HepG2 (cell line): Measurements from ENCODE around the gene NTN5. TPM values are rescaled to one million over a fixed set of nuclear protein-coding genes. Genes with fewer than 3 reads are reported as not detected.

Source experiments
- ATAC-seq: fragments of 200-7000 bp; cut with Tn5 transposase; 3 replicates; pipeline ENCODE4 v1.9.1; 2020; ENCODE audit warnings: mild to moderate bottlenecking, moderate library complexity
- BruUV-seq: library from RNA; stranded (reverse); fragments of 400-500 nt; replicated peaks from 2 replicates; lab custom pipeline; 2021; lab: Mats Ljungman, UMichigan
- CTCF ChIA-PET: fragments of 300-600 bp; formaldehyde crosslinking; extraction: SDS; loops from one replicate; lab custom pipeline; 2021; ENCODE audit warnings: low total read pairs, inconsistent platforms, low intra/inter-chr PET ratio; lab: Yijun Ruan, JAX
- POLR2A ChIA-PET: fragments of 350-600 bp; sonication (Branson Sonifier 250); formaldehyde crosslinking; loops from one replicate; lab custom pipeline; 2020; ENCODE audit warnings: antibody characterized with exemption, inconsistent platforms; lab: Yijun Ruan, JAX
- DNase-seq: peaks from one replicate; pipeline ENCODE4 v3.0.0-alpha.2; 2015; ENCODE audit warnings: low spot score
- FAIRE-seq: peaks from 3 replicates; lab custom pipeline; 2011; peaks lifted over from hg19 to GRCh38; lab: Jason Lieb, UNC
- H2AFZ ChIP-seq: one replicate; pipeline ENCODE4 v1.6.1; 2011; ENCODE audit warnings: low read length, inconsistent platforms
- H3K27ac ChIP-seq: fragments of 300-600 bp; 3 replicates; pipeline ENCODE4 v1.8.0; 2011; ENCODE audit warnings: mixed run types, mild to moderate bottlenecking, mixed read lengths, low read length, inconsistent platforms; ENCODE audit not compliant: insufficient read depth; ENCODE audit errors: extremely low read length
- H3K27me3 ChIP-seq, 2 experiments: fragments of 200-600 bp in 1 of 2; 2 replicates in 1 of 2; 3 replicates in 1 of 2; pipeline versions ENCODE4 v1.6.0 to v1.8.0; 2011; ENCODE audit warnings: low read length in 2 of 2, mild to moderate bottlenecking in 2 of 2, moderate library complexity in 2 of 2, inconsistent platforms in 1 of 2; ENCODE audit not compliant: insufficient read depth in 2 of 2, control insufficient read depth in 1 of 2
- H3K36me3 ChIP-seq, 2 experiments: fragments of 200-600 bp in 1 of 2; replicated peaks in 1 of 2; 2 replicates in 1 of 2; 3 replicates in 1 of 2; pipeline versions ENCODE4 v1.5.1 to v1.8.0; 2011; ENCODE audit warnings: low read length in 2 of 2, inconsistent platforms in 1 of 2; ENCODE audit not compliant: insufficient read depth in 2 of 2, control insufficient read depth in 1 of 2
- H3K4me1 ChIP-seq: 2 replicates; pipeline ENCODE4 v1.5.1; 2012; ENCODE audit warnings: low read length, inconsistent platforms; ENCODE audit not compliant: insufficient read depth
- H3K4me2 ChIP-seq: 2 replicates; pipeline ENCODE4 v1.6.0; 2011; ENCODE audit warnings: low read depth, low read length, inconsistent platforms
- H3K4me3 ChIP-seq, 3 experiments: fragments of 200-600 bp in 1 of 3; sonication (generic), shearing (Covaris generic) in 1 of 3; replicated peaks in 1 of 3; 2 replicates each; pipeline ENCODE4 v1.5.1; 2011 to 2016; ENCODE audit warnings: low read length in 3 of 3, inconsistent platforms in 2 of 3, low read depth in 2 of 3, mild to moderate bottlenecking in 2 of 3, control low read depth in 1 of 3, mixed read lengths in 1 of 3; ENCODE audit not compliant: insufficient read depth in 1 of 3
- H3K79me2 ChIP-seq: one replicate; pipeline ENCODE4 v1.6.1; 2011; ENCODE audit warnings: low read length, inconsistent platforms; ENCODE audit not compliant: insufficient read depth
- H3K9ac ChIP-seq: 2 replicates; pipeline ENCODE4 v1.6.0; 2011; ENCODE audit warnings: mild to moderate bottlenecking, low read depth, low read length, inconsistent platforms; ENCODE audit not compliant: insufficient read depth
- H3K9me3 ChIP-seq: 2 replicates; pipeline ENCODE4 v1.5.1; 2012; ENCODE audit warnings: mild to moderate bottlenecking, low read length
- H4K20me1 ChIP-seq: 2 replicates; pipeline ENCODE4 v1.6.0; 2011; ENCODE audit warnings: inconsistent platforms, mild to moderate bottlenecking, low read length, moderate library complexity; ENCODE audit not compliant: insufficient read depth
- KDM5A ChIP-seq: fragments of 200-600 bp; sonication (generic); IDR thresholded peaks from 2 replicates; pipeline ENCODE4 v1.7.0; 2018; ENCODE audit warnings: antibody characterized with exemption, mild to moderate bottlenecking, low read length, borderline replicate concordance
- KLF9 ChIP-seq: IDR thresholded peaks from 2 replicates; pipeline ENCODE4 v1.6.1; 2016; ENCODE audit warnings: low read depth
- MAFK ChIP-seq, 2 experiments: IDR thresholded peaks in 1 of 2; conservative IDR thresholded peaks in 1 of 2; 2 replicates each; pipeline ENCODE4 v1.6.1; 2011; ENCODE audit warnings: improper control_type of control experiment in 2 of 2, low read length in 2 of 2
- MXD3 ChIP-seq: IDR thresholded peaks from 2 replicates; pipeline ENCODE4 v1.6.1; 2016; ENCODE audit warnings: mild to moderate bottlenecking, missing biosample characterization, missing genetic modification reagents
- POLR2A ChIP-seq, 2 experiments: IDR thresholded peaks; 2 replicates each; pipeline ENCODE4 v1.6.1; 2011; ENCODE audit warnings: low read depth in 2 of 2, low read length in 2 of 2, mild to moderate bottlenecking in 1 of 2, moderate library complexity in 1 of 2; ENCODE audit not compliant: insufficient read depth in 1 of 2
- ZNF101 ChIP-seq: sonication (generic); formaldehyde crosslinking; IDR thresholded peaks from 2 replicates; pipeline ENCODE4 v1.4.0; 2020; ENCODE audit warnings: mild to moderate bottlenecking, low read depth, missing genetic modification reagents, borderline replicate concordance
- ZNF335 ChIP-seq: sonication (generic); formaldehyde crosslinking; IDR thresholded peaks from 2 replicates; pipeline ENCODE4 v1.4.0; 2020; ENCODE audit warnings: missing genetic modification reagents
- ZNF446 ChIP-seq: sonication (generic); formaldehyde crosslinking; IDR thresholded peaks from 2 replicates; pipeline ENCODE4 v1.5.0; 2020; ENCODE audit warnings: mild to moderate bottlenecking, missing genetic modification reagents
- ZNF605 ChIP-seq: sonication (generic); formaldehyde crosslinking; IDR thresholded peaks from 2 replicates; pipeline ENCODE4 v1.8.0; 2022; ENCODE audit warnings: mild to moderate bottlenecking, missing genetic modification reagents
- ZNF670 ChIP-seq: sonication (generic); formaldehyde crosslinking; IDR thresholded peaks from 2 replicates; pipeline ENCODE4 v1.8.0; 2022; ENCODE audit warnings: mild to moderate bottlenecking, missing genetic modification reagents, borderline replicate concordance
- ZNF746 ChIP-seq: sonication (generic); formaldehyde crosslinking; IDR thresholded peaks from 2 replicates; pipeline ENCODE4 v1.8.0; 2022; ENCODE audit warnings: mild to moderate bottlenecking, missing genetic modification reagents
- ZNF761 ChIP-seq: sonication (generic); formaldehyde crosslinking; conservative IDR thresholded peaks from 2 replicates; pipeline ENCODE4 v1.4.0; 2020; ENCODE audit warnings: mild to moderate bottlenecking, missing genetic modification reagents
- ZNF775 ChIP-seq: sonication (generic); formaldehyde crosslinking; IDR thresholded peaks from 2 replicates; pipeline ENCODE4 v1.4.0; 2020; ENCODE audit warnings: missing genetic modification reagents, mild to moderate bottlenecking, moderate library complexity, borderline replicate concordance
- WGBS: methylation state at CpG from one replicate; pipeline ENCODE4 v1.1.6; 2017; ENCODE audit warnings: low lambda C conversion rate; 5-methylcytosine and 5-hydroxymethylcytosine counted together
- in situ Hi-C: cut with HindIII; loops from 2 replicates; pipeline ENCODE4 v1.10.0; 2017; ENCODE audit warnings: low pct_unique_long_range_greater_than_20kb; ENCODE audit not compliant: extremely low pct_ligation_motif_present
- intact Hi-C: fragments of 100-400 bp; cut with micrococcal nuclease; formaldehyde crosslinking; loops from one replicate; pipeline ENCODE4 v1.10.0; 2022; ENCODE audit not compliant: unreplicated experiment
- polyA plus RNA-seq, 8 experiments: library from polyadenylated mRNA; depleted of rRNA in 3 of 8; stranded (reverse) in 7 of 8; unstranded in 1 of 8; fragments of >200 nt; fragmentation: Illumina TruSeq in 4 of 8; extraction: Trizol in 4 of 8; gene quantifications; 2 replicates each; pipeline versions ENCODE4 v1.2.1 to v1.2.3, GENCODE V29; 2011 to 2016; ENCODE audit warnings: low read depth in 4 of 8, missing spikeins in 1 of 8, mixed read lengths in 1 of 8; ENCODE audit not compliant: insufficient read depth in 1 of 8
- total RNA-seq, 5 experiments: library from RNA; depleted of rRNA; stranded (reverse); fragments of >200 nt; fragmentation: Illumina TruSeq; extraction: Trizol; gene quantifications; 2 replicates each; pipeline ENCODE4 v1.2.3, GENCODE V29; 2016; ENCODE audit warnings: low read depth in 1 of 5

Gene NTN5
- total and polyA plus RNA-seq, 2 of the 13 experiments (the other 11 are each of a cell fraction or from before 2014, with no cell fraction given), result 0.05 TPM; not detected in 1

DNA sequence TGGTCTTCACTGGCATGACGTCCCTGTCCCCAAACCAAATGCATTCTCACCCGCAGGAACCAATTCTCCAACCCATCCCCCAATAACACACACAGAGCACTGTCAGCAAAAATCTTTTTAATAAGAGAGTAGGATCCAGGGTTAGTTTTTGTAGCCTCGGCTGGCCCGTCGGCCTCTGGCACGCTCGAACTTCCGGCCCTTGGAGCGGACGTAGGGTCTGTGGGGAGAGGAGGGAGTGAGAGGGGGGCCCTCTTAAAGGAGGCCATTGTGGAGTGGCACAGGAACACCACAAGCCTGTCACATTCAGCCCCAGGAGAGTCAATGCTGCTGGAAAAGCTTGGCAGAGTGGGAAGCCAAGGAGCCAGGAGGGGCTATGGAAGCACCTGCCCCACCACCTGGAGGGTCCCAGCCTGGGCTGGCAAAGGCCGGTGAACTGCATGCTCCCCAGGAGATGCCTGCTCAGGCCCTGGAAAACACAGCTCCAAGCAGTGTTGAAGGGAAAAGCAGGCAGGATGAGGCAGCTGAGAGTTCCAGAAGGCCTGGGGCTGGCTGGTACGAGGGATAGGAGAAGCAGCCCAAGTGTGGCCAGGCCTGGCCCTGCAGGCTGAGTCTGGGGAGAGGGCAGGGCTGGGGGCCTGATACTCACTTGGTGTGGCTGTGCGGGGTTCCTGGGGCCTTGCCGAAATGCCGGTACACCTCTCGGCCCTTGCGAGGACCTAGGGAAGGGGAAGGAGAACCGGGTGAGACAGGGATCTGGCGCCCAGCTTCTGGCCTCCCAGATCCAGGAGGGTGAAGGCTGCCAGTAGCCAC, 57.4 kb downstream of the NTN5 start:
- ATAC-seq (no peak), DNase-seq (no peak), FAIRE-seq (no peak)
- Histone ChIP-seq H3K36me3 (peaks cover 15 to 28% of the 10 kb centered on the region in 2 experiments), H3K79me2 (peaks cover 33% of the 10 kb centered on the region), H3K27me3 (no peaks in the 10 kb centered on the region; a peak in 1 of 5 replicates), H3K9ac (no peak overlapping the region), H3K9me3 (no peaks in the 10 kb centered on the region), H4K20me1 (peaks cover 38% of the 10 kb centered on the region), H3K27ac (no peak overlapping the region), H3K4me2 (no peak overlapping the region), H3K4me1 (peaks cover 44% of the 10 kb centered on the region), H3K4me3 (no peak overlapping the region), H2AFZ (no peak overlapping the region)
- no TSS peak for BruUV-seq
- CTCF ChIA-PET, result no interaction called here
- 94% methylated on average over 13 of the region's 19 CpGs for WGBS
- no peak for TF ChIP-seq KDM5A
- no peak for TF ChIP-seq ZNF446 (CRISPR knock-in tag)
- TF ChIP-seq MXD3, result no peak
- TF ChIP-seq ZNF335 (CRISPR knock-in tag), result no peak
- TF ChIP-seq POLR2A (IDR thresholded peaks at IDR 0.05; ENCODE audit: insufficient read depth in 1 of 2, low read depth in 2 of 2, low read length in 2 of 2), result 0 out of 4 replicates have a peak, but pooled peaks of 1 of the 2 experiments have one; percentile 12
- TF ChIP-seq ZNF605 (CRISPR knock-in tag), result no peak
- TF ChIP-seq MAFK (conservative IDR thresholded peaks at IDR 0.05 in 1 of 2, IDR thresholded peaks at IDR 0.05 in 1 of 2; ENCODE audit: low read length in 2 of 2), result peak; percentile 41 to 65; a peak in 3 of 4 replicates
- TF ChIP-seq ZNF101 (CRISPR knock-in tag), result no peak
- no peak for TF ChIP-seq ZNF746
- TF ChIP-seq KLF9, result no peak
- no peak for TF ChIP-seq ZNF775 (CRISPR knock-in tag)
- no peak for TF ChIP-seq ZNF670 (CRISPR knock-in tag)
- TF ChIP-seq ZNF761 (CRISPR knock-in tag), result no peak
- intact Hi-C loops (no loop called here), in situ Hi-C loops (no loop called here)
- POLR2A ChIA-PET, result interaction anchor here (1.2 to 1.3 kb wide), 2 partner anchors 9 to 16 kb away, joined by 3 read pairs; no protein-coding TSS in a partner anchor
